ENCODE data around the gene MORC2.

MORC2 gene

DNA sequence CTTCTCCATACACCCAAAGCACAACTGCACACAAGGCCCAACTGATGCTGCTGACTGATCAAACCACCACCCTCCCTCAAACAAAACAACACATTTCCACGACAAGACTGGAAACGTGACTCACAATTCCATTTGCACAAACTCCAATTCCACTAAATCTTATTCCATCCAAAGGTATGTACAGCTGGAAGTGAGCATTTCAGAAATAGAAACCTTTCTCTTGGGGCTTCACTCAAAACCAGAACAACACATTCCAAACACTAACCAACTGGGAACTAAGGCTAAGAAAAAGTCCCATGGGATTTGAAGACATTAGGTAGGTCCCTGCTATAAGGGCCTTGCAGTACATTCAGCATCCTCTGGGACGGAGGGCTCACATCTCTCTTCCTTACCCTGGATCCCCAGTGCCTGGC, 19.6 kb downstream of the MORC2 start:
- no peak for DNase-seq

DNA sequence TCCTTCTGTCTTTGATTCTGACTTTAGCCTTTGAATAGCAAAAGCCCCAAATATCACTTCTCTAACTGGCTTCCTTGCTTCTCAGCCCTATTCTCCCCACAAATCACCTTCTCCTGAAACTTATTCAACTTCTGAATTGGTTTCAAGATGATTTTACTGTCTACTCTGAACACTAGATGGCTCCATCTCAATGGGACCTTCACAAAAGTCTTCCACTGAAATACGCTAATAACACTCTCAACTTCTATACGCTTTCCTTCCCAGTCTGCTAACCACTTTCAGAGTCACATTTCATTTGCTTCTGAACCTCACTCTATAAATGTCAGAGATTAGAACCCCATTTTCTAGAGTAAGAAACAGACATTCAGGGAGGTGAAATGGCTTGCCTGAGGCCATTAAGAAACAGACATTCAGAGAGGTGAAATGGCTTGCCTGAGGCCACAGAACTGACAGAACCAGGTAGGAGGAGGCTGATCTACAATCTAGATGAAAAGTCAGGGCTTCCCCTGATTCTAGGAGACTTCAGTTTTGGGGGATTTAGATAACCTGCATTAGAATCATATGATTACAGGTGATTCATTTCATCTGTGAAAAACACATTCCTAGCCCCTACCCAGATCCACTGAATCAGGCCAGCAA, 20.6 kb downstream of the MORC2 start:
- no peak for DNase-seq

DNA sequence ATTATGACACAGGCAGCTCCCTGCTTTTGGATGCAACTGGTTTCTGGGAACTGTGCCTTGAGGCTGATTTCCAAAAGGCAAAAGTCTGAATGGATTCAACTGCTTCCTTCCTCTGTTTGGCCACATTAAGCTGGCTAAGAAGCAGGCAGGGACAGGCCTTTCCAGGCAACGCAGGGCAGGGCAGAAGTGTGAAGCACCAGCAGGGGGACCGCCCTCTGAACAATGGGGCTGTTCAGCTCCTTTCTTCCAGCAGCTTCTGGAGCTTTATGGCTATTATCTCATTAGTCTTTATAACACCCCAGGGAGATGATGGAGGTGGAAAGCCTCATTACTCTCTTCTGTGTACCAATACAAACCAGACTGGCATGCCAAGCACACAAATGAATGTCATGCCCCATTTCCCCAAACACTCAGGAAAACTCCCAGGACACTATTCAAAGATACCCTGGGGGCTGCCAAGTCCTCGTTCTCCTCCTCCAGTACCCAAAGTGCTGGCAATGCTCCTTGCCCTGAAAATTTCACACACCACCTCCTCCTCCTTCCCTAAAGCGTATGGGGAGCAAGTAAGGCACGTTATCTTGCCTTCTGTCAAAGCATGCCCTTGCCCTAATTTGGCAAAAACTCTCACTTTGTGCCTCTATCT, 21.3 kb downstream of the MORC2 start:
- DNase-seq, result no peak

DNA sequence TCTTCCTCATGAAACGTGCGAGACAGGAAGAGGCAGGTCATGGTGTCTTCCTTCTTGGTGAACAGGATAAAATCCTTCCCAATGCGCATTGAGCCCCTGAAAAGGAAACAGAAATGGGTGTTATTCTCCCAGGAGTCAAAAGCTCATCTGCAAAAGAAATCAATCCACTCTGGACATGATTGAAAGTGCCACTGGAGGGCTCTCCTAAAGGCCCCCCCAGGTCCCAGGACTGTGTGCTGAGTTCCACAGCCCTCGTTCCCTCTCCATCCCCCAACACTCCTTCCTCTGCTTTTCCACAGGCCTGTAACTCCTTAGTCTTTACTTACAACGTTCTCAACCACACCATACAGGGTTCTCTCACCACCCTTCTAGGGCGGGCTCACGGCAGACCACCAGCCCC, 22.2 kb downstream of the MORC2 start:
- no peak for DNase-seq

DNA sequence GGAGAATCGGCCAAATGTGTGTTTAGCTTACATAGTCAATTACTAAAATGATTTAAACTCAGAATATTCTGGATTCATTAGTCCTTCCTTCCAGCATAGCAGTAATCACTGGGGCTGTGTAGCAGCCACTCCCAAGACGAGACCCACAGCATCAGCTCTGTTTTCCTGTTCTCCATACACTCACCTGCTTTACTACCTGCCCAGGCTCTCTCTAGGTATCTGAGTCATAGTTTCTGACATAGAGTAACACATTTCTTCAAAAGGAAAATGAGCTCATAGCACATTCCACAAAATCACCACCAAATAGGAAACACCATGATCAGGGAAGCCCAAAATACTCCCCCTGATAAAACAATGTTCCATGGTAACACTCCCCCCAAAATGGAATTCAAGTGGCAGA, 22.9 kb downstream of the MORC2 start:
- DNase-seq, result no peak

DNA sequence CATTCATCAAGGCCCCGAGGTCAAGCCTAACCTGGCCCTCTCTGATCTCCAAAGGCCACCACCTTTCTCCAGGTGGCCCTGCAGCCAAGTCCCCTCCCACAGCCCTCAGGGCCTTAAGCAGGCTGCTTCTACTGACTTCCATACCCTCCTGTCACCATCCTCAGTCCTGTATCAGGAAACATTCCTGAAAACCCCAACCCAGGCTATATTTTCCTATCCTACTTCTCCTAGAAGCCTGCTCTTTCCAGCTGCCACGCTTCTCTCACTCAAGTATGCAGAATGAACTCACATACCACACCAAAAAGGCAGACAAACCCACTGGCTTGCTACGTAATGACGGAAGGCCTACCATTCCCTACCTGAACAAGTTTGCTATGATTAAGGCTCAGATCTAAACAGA, 23.6 kb downstream of the MORC2 start:
- DNase-seq, result no peak

DNA sequence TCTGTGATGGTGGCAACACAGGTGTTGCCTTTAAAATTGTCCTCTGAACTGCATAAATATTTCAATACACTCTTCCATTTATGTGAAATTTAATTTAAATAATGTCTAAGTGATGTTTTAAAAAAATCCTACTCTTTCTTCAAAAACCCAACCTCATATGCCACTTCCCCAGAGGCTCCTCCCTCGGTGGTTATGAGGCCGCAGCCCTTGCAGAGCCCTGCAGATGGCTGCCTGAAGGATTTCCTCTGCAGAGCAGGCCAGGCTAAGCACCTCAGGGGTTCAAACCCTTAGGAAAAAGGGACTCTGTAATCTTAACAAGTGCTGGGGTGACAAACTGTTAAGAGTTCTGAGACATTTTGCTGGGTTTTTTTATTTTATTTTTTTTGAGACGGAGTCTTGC, 25.2 kb downstream of the MORC2 start:
- no peak for DNase-seq

DNA sequence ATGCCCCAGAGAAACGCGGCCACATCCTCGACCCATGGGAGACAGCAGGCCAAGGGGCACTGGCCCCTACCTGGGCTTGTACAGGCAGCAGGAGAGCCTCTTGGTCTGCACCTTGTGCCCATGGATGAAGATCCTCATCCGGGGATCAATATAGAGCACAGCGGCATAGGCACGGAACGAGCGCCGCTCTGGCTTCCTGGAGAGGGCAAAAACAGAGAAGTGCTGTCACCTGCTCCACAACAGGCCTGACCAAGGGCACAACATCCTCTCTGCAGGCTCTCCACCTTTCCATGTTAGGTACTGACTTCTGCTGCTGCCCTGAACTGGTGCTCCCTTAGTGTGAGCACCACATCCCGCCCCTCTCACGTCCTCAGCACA, 27.2 kb downstream of the MORC2 start:
- no peak for DNase-seq

DNA sequence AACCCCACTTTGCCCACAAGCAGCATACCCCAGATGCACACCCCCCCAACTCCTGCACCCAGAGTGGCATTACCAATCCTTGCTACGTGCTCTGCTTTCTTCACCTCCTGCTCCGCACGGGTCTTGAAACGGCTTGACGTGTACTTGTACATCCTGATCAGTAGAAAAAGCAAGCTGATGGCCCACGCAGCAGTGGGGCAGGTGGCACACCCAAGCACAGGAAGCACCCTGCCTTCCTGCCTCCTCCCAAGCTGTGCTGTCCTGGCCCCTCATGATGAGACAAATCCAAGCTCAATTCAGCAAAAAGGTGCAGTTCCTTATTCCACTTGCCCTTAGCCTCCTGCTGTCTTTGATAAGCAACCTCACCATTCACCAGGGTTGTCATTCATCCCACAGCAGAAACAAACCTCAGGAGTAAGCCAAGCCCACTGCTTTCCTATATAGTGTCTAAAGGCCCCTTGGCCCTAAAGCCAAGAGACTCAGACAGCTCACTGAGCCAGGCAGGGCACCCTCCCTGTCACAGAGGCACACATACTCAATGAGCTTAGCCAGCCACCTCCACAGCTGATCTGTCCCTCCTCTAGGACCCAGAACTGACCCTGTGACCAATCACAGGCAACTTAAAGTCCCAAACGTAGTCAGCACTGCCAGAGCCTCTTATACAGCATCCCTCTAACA, 27.8 kb downstream of the MORC2 start:
- peak; percentile 27 for DNase-seq

DNA sequence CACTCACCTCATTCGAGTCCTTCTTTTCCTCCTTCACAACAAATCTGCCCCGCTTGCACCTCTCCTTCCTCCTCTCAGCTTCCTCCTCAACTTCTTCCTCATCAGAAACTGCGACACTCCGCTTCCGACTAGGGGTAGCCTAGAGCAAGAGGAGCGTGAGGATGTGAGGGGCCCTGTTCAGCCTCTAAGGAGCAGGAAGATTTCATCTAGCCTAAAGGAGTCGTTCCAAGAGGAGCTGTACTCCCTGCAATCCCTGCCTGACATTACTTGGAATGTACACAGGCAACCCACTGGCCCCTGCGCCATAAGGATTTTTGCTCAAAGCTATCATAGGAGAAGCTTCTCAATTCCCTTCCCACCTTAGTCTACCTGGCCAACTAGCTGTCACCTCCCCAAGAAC, 34.5 kb downstream of the MORC2 start:
- no peak for DNase-seq

DNA sequence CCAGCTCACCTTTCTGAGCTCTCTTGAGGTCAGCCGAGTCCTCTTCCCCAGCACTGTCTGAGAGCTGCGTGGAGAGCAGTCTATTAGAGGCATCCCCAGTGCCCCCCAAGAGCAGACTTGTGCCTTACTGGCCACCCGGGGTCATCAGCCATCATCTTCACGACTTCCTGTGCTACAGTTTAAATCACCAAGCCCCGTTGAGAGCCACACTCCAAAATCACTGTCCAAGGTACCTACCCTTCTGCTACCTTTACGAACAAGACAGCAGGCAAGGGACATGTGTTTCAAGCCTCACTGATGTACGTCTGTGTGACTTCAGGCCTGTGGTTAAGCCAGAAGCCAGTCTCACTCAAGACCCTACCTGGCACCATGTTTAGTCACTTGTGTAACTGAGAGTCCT, 35.1 kb downstream of the MORC2 start:
- no peak for DNase-seq

DNA sequence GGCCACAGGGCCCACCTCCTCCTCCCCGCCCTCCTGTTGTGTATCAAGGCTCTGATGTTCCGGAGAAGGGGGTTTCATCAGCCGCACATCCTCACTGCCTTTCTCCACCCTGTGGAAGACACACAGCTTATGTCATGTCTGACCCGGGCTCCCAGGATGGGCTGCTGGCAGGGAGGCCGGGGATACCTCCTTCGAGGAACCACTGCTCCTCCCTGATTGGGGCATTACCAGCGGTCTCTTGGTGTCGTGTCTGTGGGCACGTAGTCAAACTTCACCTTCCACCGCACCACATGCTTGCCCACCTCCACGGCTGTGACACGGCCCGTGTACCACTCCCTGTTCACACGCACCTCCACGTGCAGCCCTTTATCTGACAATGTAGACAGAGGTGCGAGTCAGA, 35.9 kb downstream of the MORC2 start:
- DNase-seq, result no peak

DNA sequence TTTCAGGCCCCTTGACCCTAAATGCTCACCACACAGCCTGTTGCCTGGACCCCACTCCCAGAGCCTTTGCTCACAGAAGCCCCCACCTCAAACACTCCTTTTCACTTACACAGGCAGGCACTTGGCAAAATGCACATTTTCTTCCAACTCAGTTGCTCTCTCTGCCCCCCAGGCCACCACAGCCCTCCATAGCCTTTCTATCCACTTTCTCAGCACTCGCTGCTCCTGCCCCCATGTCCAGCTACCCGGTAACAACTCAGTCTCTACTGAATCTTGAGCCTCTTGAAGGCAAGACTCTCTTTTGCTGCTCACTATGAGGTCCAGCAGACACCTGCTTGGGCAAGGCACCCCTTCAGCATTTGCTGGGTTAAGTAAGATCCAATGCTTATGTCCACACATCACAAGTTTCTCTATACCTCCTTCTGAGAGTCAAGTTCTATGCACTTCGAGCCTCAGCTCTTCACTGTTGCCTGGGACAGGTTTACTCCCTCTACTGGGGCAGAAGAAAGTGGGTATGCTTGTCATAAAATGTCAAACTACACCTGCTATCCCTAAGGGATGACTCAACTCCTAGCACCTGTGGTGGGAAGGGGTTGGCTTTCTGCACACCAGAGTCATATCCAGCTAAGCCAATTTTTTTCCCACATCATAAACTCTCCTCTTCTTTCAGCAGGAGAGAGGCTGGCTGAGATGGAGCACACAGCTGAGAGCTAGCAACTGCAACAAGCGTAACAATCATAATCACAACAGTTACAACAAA, 36.9 kb downstream of the MORC2 start:
- no peak for DNase-seq

DNA sequence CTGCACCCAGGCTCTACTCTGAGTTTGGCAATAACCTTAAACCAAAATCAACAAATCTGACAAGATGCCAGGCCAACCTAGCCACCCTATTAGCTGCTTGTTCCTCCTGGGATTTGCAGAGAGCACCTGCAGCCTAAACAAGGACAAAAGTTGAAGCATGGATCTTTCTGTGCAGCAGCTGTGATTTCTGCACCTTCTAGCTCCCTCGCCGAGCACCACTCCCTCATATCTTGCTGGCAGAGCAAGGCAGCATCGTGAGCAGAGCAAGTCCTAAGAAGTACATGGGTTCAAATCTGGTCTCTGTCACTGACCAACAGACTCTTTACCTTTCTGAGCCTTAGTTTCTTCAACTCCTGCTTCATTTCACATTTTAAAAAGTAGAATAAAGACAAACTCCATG, 38.3 kb downstream of the MORC2 start:
- no peak for DNase-seq

DNA sequence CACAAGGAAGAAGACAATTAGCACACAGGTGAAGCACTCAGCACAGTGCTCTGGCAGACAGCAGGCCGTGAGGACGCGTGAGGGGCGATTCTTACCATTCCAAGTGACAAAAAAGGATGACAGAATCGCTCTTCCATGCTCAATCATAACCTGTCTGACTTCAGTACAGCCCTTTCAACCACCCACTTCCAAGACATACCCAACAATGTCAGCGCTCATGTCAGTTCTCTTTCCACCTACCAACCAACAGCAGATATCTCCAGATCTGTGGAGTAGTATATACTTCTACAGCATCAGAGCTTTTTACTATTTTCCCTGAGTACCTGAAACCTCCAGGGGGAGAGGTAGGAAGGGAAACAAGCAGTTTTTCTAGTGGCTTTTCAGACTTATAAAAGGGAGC, 40.2 kb downstream of the MORC2 start:
- no peak for DNase-seq

DNA sequence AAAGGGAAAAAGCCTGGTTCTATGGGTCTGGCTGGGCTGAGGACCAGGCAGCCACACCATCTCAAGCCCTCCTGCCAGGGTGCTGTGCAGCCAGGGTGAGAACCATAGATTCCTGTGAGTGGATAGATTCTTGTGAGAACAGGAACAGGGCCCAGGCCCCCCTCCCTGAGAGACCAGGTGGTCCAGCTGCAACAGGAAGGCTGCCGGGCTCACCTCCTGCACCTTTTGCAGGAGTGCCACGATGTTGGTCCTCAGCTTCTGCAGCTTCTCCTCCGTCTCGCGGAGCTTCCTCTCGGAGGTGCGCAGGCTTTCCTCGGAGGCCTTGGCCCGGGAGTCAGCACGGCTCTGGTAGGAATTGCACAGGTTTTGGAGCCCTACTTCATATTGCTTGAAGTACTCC, 40.8 kb downstream of the MORC2 start:
- DNase-seq, result no peak

DNA sequence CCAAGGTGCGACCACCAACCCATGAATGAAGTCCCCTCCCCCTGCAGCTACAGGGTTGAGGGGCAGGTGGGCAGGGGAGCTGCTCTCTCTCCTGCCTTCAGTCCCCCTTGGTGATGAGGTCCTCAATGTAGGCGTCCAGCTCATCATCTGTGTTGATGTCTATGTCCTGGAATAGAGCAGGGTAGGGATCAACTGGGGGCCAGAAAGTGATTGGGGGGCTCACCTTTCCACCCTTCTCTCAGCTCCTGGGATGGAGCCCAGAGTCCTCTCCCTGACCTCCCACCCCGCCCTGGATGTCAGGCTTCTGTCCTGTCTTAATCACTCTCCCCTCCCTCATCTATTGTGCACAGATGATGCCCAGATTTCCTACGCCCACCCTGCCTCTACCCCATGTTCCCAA, 41.9 kb downstream of the MORC2 start:
- no peak for DNase-seq

DNA sequence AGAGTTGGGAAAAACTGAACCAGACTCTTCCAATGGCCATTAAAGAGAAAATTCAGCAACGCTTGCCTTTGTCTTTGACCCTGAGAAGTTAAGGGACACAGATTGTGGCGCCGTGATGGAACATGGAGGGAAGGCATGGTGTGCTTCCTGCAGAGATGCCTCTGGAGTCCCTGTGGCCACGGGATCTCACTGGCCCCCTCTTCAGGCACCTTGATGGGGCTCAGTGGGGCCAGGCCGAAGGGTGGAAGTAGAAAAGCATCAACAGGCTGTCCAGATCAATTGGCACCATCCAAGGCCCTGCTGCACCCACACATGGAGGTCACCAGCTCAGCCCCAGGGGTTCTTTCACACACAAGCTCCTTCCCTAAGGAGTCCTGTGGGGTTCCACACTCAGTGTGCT, 42.9 kb downstream of the MORC2 start:
- no peak for DNase-seq

DNA sequence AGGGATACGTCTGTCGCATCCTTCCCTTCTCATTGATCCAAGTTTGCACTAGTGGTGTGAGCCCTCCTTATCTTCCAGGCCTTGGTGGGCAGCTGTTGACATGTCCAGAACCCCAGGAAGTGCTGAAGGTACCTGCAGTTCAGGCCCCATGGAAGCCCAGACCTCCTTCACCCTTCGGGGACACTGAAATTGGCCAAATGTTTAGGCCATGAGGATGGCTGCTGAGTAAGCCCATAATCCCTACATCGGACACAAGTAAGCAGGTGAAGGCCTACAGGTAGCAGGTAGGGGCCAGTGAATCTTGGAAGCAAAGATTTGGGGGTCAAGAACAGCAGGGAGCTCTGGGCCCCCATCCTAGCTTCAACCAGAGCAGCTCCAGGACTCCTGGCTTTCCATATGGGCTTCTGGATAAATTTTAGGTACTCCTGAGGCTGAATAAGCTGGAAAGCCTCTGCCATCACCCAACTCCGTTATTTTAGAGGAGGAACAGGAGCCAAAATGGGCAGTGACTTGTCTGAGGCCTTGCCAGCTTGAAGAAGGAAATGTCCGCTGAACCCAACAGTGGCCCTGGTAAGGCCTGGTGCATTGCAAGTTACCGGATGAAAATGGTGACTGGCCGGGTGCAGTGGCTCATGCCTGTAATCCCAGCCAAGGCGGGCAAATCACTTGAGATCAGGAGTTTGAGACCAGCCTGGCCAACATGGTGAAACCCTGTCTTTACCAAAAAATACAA, 45.2 kb downstream of the MORC2 start:
- DNase-seq, result no peak

DNA sequence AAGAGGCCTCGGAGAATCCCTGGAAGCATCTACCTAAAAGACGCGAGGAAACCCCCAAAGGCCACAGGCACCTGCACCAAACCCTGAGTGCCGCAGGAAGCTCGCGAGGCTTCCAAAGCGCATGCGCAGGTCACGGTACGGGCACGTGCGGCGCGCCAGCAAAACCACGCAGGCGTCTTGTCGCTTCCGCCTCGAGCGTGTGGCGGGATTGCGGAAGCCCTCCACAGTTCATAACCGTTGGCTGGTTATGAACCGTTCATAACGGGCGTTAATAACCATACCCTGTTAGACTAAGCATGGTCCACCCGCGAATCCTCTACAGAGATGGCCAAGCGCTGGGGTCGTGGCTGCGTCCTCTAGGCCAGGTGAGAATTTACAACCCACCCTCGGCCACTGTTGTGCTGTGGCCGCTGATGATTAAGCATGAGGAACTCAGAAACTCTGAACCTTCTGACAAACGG, 46.4 kb downstream of the MORC2 start:
- DNase-seq, result peak; percentile 61

DNA sequence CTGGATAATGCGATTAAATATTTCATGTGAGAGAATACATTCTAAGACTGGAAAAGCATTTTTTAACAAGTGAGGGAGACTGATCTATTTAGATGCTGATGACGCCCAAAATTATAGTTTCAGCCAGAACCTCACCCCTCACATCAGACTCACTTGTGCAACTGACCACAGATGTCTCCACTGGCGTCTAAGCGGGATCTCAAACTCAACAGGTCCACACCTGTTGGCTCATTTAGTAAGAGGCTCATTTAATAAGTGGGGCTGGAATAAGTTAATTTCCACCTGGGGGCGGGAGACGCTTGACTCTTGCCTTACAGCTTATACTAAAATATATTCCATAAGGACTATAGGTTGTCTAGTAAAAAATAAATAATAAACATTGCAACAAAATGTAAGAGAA, 47.5 kb downstream of the MORC2 start:
- no peak for DNase-seq

DNA sequence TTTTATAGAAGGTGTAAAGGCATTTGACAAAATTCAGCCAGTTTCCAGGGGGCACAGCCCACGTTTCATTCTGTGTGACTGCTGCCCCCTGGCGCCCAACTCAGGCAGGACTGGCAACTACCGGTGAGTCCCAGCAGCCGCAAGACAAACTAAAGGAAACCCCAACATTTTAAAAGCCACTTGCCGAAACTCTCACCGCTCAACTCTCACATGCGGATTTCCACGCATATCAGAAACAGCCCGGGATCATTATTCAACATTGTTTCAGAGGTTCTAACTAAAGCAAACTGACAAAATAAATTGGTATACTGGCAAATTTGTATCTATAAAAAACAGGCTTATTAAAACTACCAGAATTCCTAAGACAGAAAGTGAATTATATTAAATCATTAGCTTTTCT, 48.2 kb downstream of the MORC2 start:
- peak; percentile 76 for DNase-seq

DNA sequence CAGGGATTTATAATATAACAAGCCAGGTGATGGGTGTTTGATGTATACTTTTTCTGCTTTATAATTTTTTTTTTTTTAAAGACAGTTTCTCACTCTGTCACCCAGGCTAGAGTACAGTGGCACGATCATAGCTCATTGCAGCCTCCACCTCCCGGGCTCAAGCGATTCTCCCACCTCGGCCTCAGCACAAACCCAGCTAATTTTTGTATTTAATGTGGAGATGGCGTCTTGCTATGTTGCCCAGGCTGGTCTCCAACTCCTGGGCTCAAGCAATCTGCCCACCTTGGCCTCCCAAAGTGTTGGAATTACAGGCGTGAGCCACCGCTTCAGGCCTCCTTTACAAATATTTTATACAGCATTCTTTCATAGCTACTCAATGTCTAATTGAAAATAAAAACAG, 48.6 kb downstream of the MORC2 start:
- DNase-seq, result no peak

Measured in stimulated activated naive CD4-positive, alpha-beta T cell treated with Interleukin-2 at 50 U/mL for 16 hours (primary cell).